ENCODE data around the gene PNLIPRP1. TPM values are rescaled to one million over a fixed set of nuclear protein-coding genes. Genes with fewer than 3 reads are reported as not detected.

Gene PNLIPRP1
- total RNA-seq, result not detected in 2 replicates

GRCh38 chr10:116590590-116591444, at the start of gene PNLIPRP1:
TSS of gene PNLIPRP1 (plus strand) at chr10:116590959. CDS start at chr10:116591130, 171 bp downstream.

GRCh38 chr10:116545756-116546155, 45.0 kb upstream of the PNLIPRP1 start, which contains the start of gene PNLIP:
TSS of gene PNLIP (plus strand) at chr10:116545931. CDS start at chr10:116546093, 162 bp downstream.

GRCh38 chr10:116620423-116621400, 30.0 kb downstream of the PNLIPRP1 start, which contains the start of gene PNLIPRP2:
TSS of gene PNLIPRP2 (plus strand) at chr10:116620953.

Other genes starting within 250 kb of the PNLIPRP1 start
- gene PNLIPRP3, start 163.1 kb upstream of the PNLIPRP1 start, total RNA-seq, result 0.12 TPM in 1 of 2 replicates, not detected in the other
- gene PNLIP, start 45.0 kb upstream of the PNLIPRP1 start, total RNA-seq, result not detected in 2 replicates
- not detected in 2 replicates for gene PNLIPRP2, start 30.0 kb downstream of the PNLIPRP1 start, total RNA-seq
- gene HSPA12A, start 151.6 kb downstream of the PNLIPRP1 start, total RNA-seq, result 11.3 and 11.8 TPM in 2 replicates